HepG2 (cell line): Measurements from ENCODE around the gene VCAM1. TPM values are rescaled to one million over a fixed set of nuclear protein-coding genes. Genes with fewer than 3 reads are reported as not detected.

Experiments used
- ASH2L ChIP-seq: fragments of 300-600, 200-600 bp; sonication (generic); IDR thresholded peaks from 2 replicates; pipeline ENCODE4 v1.7.0; 2017; ENCODE audit warnings: low read depth, mild to moderate bottlenecking, moderate library complexity, mixed read lengths, low read length; ENCODE audit not compliant: insufficient read length
- ATF7 ChIP-seq, 2 experiments: fragments of 450-650 bp in 1 of 2; sonication (generic) in 1 of 2; formaldehyde crosslinking in 1 of 2; IDR thresholded peaks; 2 replicates each; pipeline versions ENCODE4 v1.4.0 to v1.6.1; 2016 to 2020; ENCODE audit warnings: antibody characterized with exemption in 1 of 2, mild to moderate bottlenecking in 1 of 2, missing genetic modification reagents in 1 of 2
- DNMT3B ChIP-seq: conservative IDR thresholded peaks from 2 replicates; pipeline ENCODE4 v1.6.1; 2016; ENCODE audit warnings: missing biosample characterization, control low read depth
- ERF ChIP-seq: IDR thresholded peaks from 2 replicates; pipeline ENCODE4 v1.6.1; 2018; ENCODE audit warnings: missing biosample characterization, missing genetic modification reagents
- EZH2 ChIP-seq: conservative IDR thresholded peaks from 2 replicates; pipeline ENCODE4 v1.6.1; 2012; ENCODE audit warnings: mild to moderate bottlenecking, low read depth, low read length, moderate library complexity
- FOXK2 ChIP-seq: fragments of 450-650 bp; IDR thresholded peaks from 2 replicates; pipeline ENCODE4 v1.6.1; 2016
- FOXO1 ChIP-seq: sonication (generic); formaldehyde crosslinking; IDR thresholded peaks from 2 replicates; pipeline ENCODE4 v1.4.0; 2020; ENCODE audit warnings: missing genetic modification reagents
- HDAC2 ChIP-seq: sonication (generic); formaldehyde crosslinking; IDR thresholded peaks from 2 replicates; pipeline ENCODE4 v1.4.0; 2020; ENCODE audit warnings: missing genetic modification reagents
- HMGA1 ChIP-seq: sonication (generic); formaldehyde crosslinking; conservative IDR thresholded peaks from 2 replicates; pipeline ENCODE4 v1.4.0; 2020; ENCODE audit warnings: missing genetic modification reagents
- MBD4 ChIP-seq: IDR thresholded peaks from 2 replicates; pipeline ENCODE4 v1.6.1; 2012; ENCODE audit warnings: low read length, inconsistent platforms, borderline replicate concordance
- MED1 ChIP-seq: sonication (generic); formaldehyde crosslinking; IDR thresholded peaks from 2 replicates; pipeline ENCODE4 v1.4.0; 2020; ENCODE audit warnings: missing genetic modification reagents
- NFKB2 ChIP-seq: sonication (generic); formaldehyde crosslinking; IDR thresholded peaks from 2 replicates; pipeline ENCODE4 v1.4.0; 2020; ENCODE audit warnings: missing genetic modification reagents, borderline replicate concordance
- NFYC ChIP-seq: IDR thresholded peaks from 2 replicates; pipeline ENCODE4 v1.6.1; 2016; ENCODE audit warnings: missing genetic modification reagents, missing compliant biosample characterization
- SALL2 ChIP-seq: sonication (generic); formaldehyde crosslinking; IDR thresholded peaks from 2 replicates; pipeline ENCODE4 v1.8.1; 2023; ENCODE audit warnings: mild to moderate bottlenecking, missing genetic modification reagents, inconsistent platforms
- TCF7 ChIP-seq: sonication (generic); IDR thresholded peaks from 2 replicates; pipeline ENCODE4 v1.6.1; 2016; ENCODE audit warnings: antibody characterized with exemption, low read depth
- TEAD3 ChIP-seq: optimal IDR thresholded peaks from 2 replicates; pipeline ENCODE3; 2016; ENCODE audit warnings: borderline replicate concordance
- ZNF510 ChIP-seq: sonication (generic); formaldehyde crosslinking; IDR thresholded peaks from 2 replicates; pipeline ENCODE4 v1.4.0; 2020; ENCODE audit warnings: low read depth, mild to moderate bottlenecking, missing genetic modification reagents
- ZNF549 ChIP-seq: sonication (generic); formaldehyde crosslinking; IDR thresholded peaks from 2 replicates; pipeline ENCODE4 v1.5.0; 2020; ENCODE audit warnings: missing genetic modification reagents
- ZNF629 ChIP-seq: sonication (generic); formaldehyde crosslinking; conservative IDR thresholded peaks from 2 replicates; pipeline ENCODE4 v1.5.0; 2020; ENCODE audit warnings: missing genetic modification reagents
- polyA plus RNA-seq, 8 experiments: library from polyadenylated mRNA; depleted of rRNA in 3 of 8; stranded (reverse) in 7 of 8; unstranded in 1 of 8; fragments of >200 nt; fragmentation: Illumina TruSeq in 4 of 8; extraction: Trizol in 4 of 8; gene quantifications; 2 replicates each; pipeline versions ENCODE4 v1.2.1 to v1.2.3, GENCODE V29; 2011 to 2016; ENCODE audit warnings: low read depth in 4 of 8, missing spikeins in 1 of 8, mixed read lengths in 1 of 8; ENCODE audit not compliant: insufficient read depth in 1 of 8
- total RNA-seq, 5 experiments: library from RNA; depleted of rRNA; stranded (reverse); fragments of >200 nt; fragmentation: Illumina TruSeq; extraction: Trizol; gene quantifications; 2 replicates each; pipeline ENCODE4 v1.2.3, GENCODE V29; 2016; ENCODE audit warnings: low read depth in 1 of 5
- TF ChIP-seq, protein P1 (sequence below): sonication (generic); formaldehyde crosslinking; IDR thresholded peaks from 2 replicates; pipeline ENCODE4 v1.5.1; 2020; ENCODE audit warnings: missing genetic modification reagents, mild to moderate bottlenecking, borderline replicate concordance
- TF ChIP-seq, protein P2 (sequence below): sonication (generic); formaldehyde crosslinking; IDR thresholded peaks from 2 replicates; pipeline ENCODE4 v1.4.0; 2020; ENCODE audit warnings: missing genetic modification reagents
- TF ChIP-seq, protein P3 (sequence below): sonication (generic); formaldehyde crosslinking; IDR thresholded peaks from 2 replicates; pipeline ENCODE4 v1.4.0; 2020; ENCODE audit warnings: missing genetic modification reagents, borderline replicate concordance
- TF ChIP-seq, protein P4 (sequence below): sonication (generic); formaldehyde crosslinking; IDR thresholded peaks from 2 replicates; pipeline ENCODE4 v1.5.0; 2020; ENCODE audit warnings: mild to moderate bottlenecking, missing genetic modification reagents

Gene VCAM1
- total and polyA plus RNA-seq, 2 of the 13 experiments (the other 11 are each of a cell fraction or from before 2014, with no cell fraction given), result not detected

DNA sequence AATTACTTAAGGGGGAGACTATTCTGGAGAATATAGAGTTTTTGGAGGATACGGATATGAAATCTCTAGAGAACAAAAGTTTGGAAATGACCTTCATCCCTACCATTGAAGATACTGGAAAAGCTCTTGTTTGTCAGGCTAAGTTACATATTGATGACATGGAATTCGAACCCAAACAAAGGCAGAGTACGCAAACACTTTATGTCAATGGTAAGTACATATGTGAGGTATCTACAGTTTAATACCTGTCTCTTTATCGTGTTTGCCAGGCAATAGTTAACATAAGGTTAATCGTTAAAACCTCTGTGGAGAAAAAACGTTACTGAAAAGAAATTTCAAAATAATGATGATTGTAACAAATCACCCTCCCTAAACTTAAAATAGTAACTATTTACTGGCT is 11.8 kb downstream of the VCAM1 start (continued):
- TF ChIP-seq NFYC (no peak), HDAC2 (CRISPR knock-in tag) (peak; percentile 62; the same call in 1 of the 2 replicates), ATF7 (IDR thresholded peaks at IDR 0.05) (no peak), ATF7 (CRISPR knock-in tag; IDR thresholded peaks at IDR 0.05) (no peak), ZNF629 (CRISPR knock-in tag) (no peak), EZH2 (no peak), ZNF510 (CRISPR knock-in tag) (no peak), TCF7 (peak; percentile 27; the same call in 1 of the 2 replicates), ERF (no peak), HMGA1 (CRISPR knock-in tag) (no peak), FOXK2 (no peak), NFKB2 (CRISPR knock-in tag) (no peak), ASH2L (peak; percentile 8), FOXO1 (peak; percentile 73; the same call in 1 of the 2 replicates), SALL2 (no peak), DNMT3B (CRISPR knock-in tag) (no peak), TEAD3 (CRISPR knock-in tag) (peak; percentile 63), MED1 (CRISPR knock-in tag) (peak; percentile 54; the same call in 1 of the 2 replicates), ZNF549 (CRISPR knock-in tag) (no peak), MBD4 (no peak)
- TF ChIP-seq, protein P1, sequence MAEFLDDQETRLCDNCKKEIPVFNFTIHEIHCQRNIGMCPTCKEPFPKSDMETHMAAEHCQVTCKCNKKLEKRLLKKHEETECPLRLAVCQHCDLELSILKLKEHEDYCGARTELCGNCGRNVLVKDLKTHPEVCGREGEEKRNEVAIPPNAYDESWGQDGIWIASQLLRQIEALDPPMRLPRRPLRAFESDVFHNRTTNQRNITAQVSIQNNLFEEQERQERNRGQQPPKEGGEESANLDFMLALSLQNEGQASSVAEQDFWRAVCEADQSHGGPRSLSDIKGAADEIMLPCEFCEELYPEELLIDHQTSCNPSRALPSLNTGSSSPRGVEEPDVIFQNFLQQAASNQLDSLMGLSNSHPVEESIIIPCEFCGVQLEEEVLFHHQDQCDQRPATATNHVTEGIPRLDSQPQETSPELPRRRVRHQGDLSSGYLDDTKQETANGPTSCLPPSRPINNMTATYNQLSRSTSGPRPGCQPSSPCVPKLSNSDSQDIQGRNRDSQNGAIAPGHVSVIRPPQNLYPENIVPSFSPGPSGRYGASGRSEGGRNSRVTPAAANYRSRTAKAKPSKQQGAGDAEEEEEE (CRISPR knock-in tag), result no peak
- TF ChIP-seq, protein P2, sequence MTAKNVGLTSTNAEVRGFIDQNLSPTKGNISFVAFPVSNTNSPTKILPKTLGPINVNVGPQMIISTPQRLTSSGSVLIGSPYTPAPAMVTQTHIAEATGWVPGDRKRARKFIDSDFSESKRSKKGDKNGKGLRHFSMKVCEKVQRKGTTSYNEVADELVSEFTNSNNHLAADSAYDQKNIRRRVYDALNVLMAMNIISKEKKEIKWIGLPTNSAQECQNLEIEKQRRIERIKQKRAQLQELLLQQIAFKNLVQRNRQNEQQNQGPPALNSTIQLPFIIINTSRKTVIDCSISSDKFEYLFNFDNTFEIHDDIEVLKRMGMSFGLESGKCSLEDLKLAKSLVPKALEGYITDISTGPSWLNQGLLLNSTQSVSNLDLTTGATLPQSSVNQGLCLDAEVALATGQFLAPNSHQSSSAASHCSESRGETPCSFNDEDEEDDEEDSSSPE, result no peak
- TF ChIP-seq, protein P3, sequence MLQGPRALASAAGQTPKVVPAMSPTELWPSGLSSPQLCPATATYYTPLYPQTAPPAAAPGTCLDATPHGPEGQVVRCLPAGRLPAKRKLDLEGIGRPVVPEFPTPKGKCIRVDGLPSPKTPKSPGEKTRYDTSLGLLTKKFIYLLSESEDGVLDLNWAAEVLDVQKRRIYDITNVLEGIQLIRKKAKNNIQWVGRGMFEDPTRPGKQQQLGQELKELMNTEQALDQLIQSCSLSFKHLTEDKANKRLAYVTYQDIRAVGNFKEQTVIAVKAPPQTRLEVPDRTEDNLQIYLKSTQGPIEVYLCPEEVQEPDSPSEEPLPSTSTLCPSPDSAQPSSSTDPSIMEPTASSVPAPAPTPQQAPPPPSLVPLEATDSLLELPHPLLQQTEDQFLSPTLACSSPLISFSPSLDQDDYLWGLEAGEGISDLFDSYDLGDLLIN (CRISPR knock-in tag), result no peak
- TF ChIP-seq, protein P4, sequence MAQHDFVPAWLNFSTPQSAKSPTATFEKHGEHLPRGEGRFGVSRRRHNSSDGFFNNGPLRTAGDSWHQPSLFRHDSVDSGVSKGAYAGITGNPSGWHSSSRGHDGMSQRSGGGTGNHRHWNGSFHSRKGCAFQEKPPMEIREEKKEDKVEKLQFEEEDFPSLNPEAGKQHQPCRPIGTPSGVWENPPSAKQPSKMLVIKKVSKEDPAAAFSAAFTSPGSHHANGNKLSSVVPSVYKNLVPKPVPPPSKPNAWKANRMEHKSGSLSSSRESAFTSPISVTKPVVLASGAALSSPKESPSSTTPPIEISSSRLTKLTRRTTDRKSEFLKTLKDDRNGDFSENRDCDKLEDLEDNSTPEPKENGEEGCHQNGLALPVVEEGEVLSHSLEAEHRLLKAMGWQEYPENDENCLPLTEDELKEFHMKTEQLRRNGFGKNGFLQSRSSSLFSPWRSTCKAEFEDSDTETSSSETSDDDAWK (CRISPR knock-in tag), result no peak
